HAP-1 (cell line): ENCODE measurements around the gene FERMT1.
"Not testable (repeated sequence)": the region's sequence is repeated elsewhere in the genome, so short reads cannot be mapped to it uniquely, and the experiment has no call there.

Experiments
- DNase-seq, 2 experiments: peaks; one replicate each; pipeline ENCODE4 v3.0.0-alpha.2; 2016 to 2020; ENCODE audit warnings: low spot score in 2 of 2
- H3K27me3 ChIP-seq: fragments of 250-450 bp; sonication (Bioruptor Pico); 2 replicates; pipeline ENCODE4 v1.5.1; 2020; ENCODE audit warnings: low read depth, mild to moderate bottlenecking, moderate library complexity
- H3K36me3 ChIP-seq: fragments of 250-450 bp; sonication (Bioruptor Pico); replicated peaks from 2 replicates; pipeline ENCODE4 v1.5.1; 2020; ENCODE audit warnings: mild to moderate bottlenecking
- H3K4me1 ChIP-seq: fragments of 250-450 bp; sonication (Bioruptor Pico); 2 replicates; pipeline ENCODE4 v1.5.1; 2020; ENCODE audit warnings: mild to moderate bottlenecking
- H3K4me3 ChIP-seq: fragments of 250-450 bp; sonication (Bioruptor Pico); 2 replicates; pipeline ENCODE4 v1.5.1; 2020; ENCODE audit warnings: mild to moderate bottlenecking, moderate library complexity
- H3K9me3 ChIP-seq: fragments of 250-450 bp; sonication (Bioruptor Pico); 2 replicates; pipeline ENCODE4 v1.5.1; 2020; ENCODE audit warnings: mild to moderate bottlenecking, moderate library complexity
- in situ Hi-C: fragments of 300-500 bp; cut with MboI; formaldehyde crosslinking; loops from 3 replicates; pipeline ENCODE4 v1.14.3; 2020; ENCODE audit warnings: low sequenced_read_pairs, inconsistent platforms, mixed read lengths

The FERMT1 gene

DNA sequence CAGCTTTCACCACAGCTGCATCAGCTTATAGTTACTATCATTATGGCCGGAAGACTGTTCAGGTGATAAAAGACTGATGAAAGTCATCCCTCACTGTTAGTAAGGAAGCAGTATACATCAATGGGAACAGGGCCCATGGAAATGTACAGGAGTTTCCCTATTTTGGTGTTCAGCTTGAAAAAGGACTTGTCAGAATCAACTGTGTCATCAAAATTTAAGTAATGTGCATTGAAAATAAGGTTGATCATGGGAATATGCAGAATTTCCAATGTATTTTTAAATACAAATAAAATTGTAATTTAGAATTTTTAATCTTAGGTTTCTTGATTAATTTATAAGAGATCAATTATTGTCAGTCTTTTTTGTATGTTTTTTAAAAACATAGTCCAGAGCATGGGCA, 85.7 kb downstream of the FERMT1 start:
- H3K4me1 ChIP-seq = peaks cover 18% of the 10 kb centered on the region
- in situ Hi-C loops = no loop called here
- no peaks in the 10 kb centered on the region for H3K27me3 ChIP-seq
- H3K4me3 ChIP-seq = no peak overlapping the region
- no peak for DNase-seq
- H3K9me3 ChIP-seq = no peaks in the 10 kb centered on the region; the same call in 1 of the 2 replicates
- H3K36me3 ChIP-seq = peaks cover 41% of the 10 kb centered on the region

DNA sequence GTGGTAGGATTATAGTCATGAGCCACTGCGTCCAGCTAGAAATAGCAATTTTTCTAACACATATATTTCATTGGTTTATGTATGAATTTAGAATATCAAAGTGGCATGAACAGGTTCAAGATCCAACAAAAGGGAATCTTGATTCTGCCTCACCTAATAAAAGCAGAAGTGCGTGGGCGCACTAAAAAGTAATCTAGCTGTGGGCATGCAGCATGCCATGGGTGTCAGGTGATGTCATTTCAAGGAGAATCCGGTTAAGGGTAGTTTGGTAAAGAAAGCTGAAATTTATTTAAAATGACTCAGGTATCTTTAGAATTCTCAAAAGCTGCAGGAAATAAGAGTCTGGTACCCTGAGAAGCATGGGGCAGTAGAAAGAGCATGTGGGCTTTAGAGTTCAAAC, 86.6 kb downstream of the FERMT1 start:
- Histone ChIP-seq H3K36me3 (peaks cover 40% of the 10 kb centered on the region), H3K4me1 (peaks cover 18% of the 10 kb centered on the region), H3K9me3 (no peaks in the 10 kb centered on the region; the same call in 1 of the 2 replicates), H3K27me3 (no peaks in the 10 kb centered on the region), H3K4me3 (no peak overlapping the region)
- DNase-seq = no peak
- in situ Hi-C loops = no loop called here

DNA sequence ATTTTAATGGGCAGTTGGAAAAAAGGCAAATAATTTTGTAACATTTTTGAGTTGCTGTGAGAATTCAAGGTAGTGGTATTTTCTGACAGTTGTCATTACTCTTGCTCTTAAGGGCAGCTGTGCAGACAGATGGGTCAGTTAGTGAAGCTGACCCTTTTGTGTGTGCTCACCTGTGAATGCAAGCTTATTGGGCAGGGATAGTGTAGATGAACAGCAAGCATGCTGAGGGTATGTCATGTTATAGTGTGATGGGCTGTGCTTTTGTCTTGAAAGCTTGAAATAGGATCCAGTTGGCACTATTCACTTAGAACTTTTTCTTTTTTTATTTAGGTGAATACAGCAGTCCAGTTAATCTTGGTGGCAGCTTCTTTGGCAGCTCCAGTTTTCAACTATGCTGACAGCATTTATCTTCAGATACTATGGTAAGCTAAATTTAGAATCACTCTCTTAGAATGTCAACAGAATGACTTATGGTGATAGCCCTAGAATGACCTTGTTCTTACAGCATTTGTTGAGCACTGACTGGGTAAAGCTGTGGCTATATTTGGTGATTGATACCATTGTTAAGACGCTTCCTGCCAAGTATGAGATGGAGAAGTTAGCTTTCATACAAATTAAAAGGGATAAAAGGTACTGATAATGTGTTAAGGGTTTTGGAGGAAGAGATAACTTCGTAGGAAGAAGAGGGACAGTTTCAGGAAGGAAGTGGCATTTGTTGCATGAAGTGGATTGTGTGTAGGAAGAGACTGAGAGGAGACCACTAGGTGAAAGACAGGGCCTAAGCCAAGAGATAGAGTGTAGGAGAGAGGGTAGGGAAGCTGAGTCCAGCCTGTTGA, 88.5 kb downstream of the FERMT1 start:
- H3K4me3 ChIP-seq = no peak overlapping the region

GRCh38 chr20:6032907-6033306, 89.9 kb downstream of the FERMT1 start:
- DNase-seq = not testable (repeated sequence)

More for the DNA sequence above, 88.5 kb downstream of the FERMT1 start:
- in situ Hi-C loops = no loop called here
- Histone ChIP-seq H3K9me3 (no peaks in the 10 kb centered on the region; the same call in 1 of the 2 replicates), H3K27me3 (no peaks in the 10 kb centered on the region), H3K36me3 (peaks cover 23% of the 10 kb centered on the region), H3K4me1 (peaks cover 17% of the 10 kb centered on the region)
- no peak for DNase-seq

DNA sequence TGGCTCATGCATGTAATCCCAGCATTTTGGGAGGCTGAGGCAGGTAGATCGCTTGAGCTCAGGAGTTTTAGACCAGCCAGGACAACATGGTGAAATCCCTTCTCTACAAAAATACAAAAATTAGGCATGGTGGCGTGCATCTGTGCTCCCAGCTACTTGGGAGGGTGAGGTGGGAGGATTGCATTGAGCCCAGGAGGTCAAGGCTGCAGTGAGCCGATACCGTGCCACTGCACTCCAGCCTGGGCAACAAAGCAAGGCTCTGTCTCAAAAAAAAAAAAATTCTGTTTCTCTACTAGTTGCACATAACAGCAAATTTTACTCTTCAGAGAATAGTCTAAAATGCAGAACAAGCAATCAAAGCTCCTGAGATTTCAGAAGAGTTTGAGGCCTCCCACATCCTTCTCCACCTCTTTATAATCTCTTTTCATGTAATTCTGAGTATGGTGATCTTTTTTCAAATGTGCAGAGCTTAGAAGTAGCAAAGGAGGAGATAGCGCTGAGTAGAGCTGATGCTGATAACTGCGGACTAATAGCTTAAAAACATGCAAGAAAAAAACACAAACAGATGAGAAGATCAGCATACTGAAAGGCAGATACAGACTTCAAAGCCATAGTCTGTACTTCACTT, 92.3 kb downstream of the FERMT1 start:
- in situ Hi-C loops = no loop called here
- Histone ChIP-seq H3K9me3 (no peaks in the 10 kb centered on the region), H3K4me1 (no peaks in the 10 kb centered on the region), H3K36me3 (peaks cover 22% of the 10 kb centered on the region), H3K4me3 (no peak overlapping the region), H3K27me3 (no peaks in the 10 kb centered on the region)
- no peak for DNase-seq

More at GRCh38 chr20:6032907-6033306, 89.9 kb downstream of the FERMT1 start:
- H3K36me3 ChIP-seq = peaks cover 26% of the 10 kb centered on the region
- H3K4me1 ChIP-seq, in situ Hi-C loops, H3K9me3 ChIP-seq, H3K27me3 ChIP-seq, H3K4me3 ChIP-seq: not testable (repeated sequence)

- peaks cover 25% of the 10 kb centered on the region for H3K36me3 ChIP-seq
- H3K4me1 ChIP-seq = no peaks in the 10 kb centered on the region
- H3K9me3 ChIP-seq = peaks cover 6% of the 10 kb centered on the region; the same call in 1 of the 2 replicates
- H3K27me3 ChIP-seq = no peaks in the 10 kb centered on the region
- no peak overlapping the region for H3K4me3 ChIP-seq
- in situ Hi-C loops = no loop called here
- DNase-seq = no peak
These were observed 93.3 kb downstream of the FERMT1 start for GRCh38 chr20:6029538-6029937.

DNA sequence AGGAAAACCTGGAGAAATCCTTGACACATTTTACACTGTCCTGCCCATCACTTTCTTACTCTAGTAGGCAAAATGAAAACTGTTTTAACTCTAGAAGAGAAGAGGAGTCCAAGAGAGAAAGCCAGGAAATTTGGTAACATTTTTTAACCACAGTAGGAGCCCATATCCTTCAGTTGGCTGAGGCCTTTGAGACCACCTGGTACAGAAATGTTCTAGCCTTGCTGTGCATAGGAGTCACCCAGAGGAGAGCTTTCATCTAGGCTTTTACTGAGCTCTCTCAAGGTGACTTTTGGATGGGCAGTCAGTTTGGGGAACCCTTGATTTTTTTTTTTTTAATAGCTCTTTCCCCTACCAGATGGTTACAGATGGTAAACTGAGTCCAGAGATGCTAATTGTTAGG, 94.0 kb downstream of the FERMT1 start:
- peaks cover 27% of the 10 kb centered on the region for H3K36me3 ChIP-seq

GRCh38 chr20:6026051-6026450, 96.8 kb downstream of the FERMT1 start:
- Histone ChIP-seq H3K4me1 (no peaks in the 10 kb centered on the region), H3K27me3 (no peaks in the 10 kb centered on the region), H3K36me3 (peaks cover 37% of the 10 kb centered on the region), H3K9me3 (peaks cover 6% of the 10 kb centered on the region; the same call in 1 of the 2 replicates), H3K4me3 (no peak overlapping the region)
- in situ Hi-C loops = no loop called here
- no peak for DNase-seq

More for the DNA sequence above, 94.0 kb downstream of the FERMT1 start:
- Histone ChIP-seq H3K4me1 (no peaks in the 10 kb centered on the region), H3K9me3 (peaks cover 6% of the 10 kb centered on the region; the same call in 1 of the 2 replicates), H3K27me3 (no peaks in the 10 kb centered on the region), H3K4me3 (no peak overlapping the region)
- in situ Hi-C loops = no loop called here
- no peak for DNase-seq
